Activated CD8-positive, alpha-beta memory T cell treated with anti-CD3 and anti-CD28 coated beads for 4 hours (primary cell): ENCODE measurements around the gene DUSP28.
A peak's percentile ranks its signal among the peaks of the same experiment; 100 is the strongest.

Source experiments
- DNase-seq, 2 donors: peaks; one replicate each; pipeline ENCODE4 v3.0.0-alpha.2; 2020; ENCODE audit warnings: low read depth in 2 of 2

Gene DUSP28

GRCh38 chr2:240573071-240573515, 12.9 kb downstream of the DUSP28 start:
- no peak for DNase-seq

GRCh38 chr2:240573516-240574385, 13.6 kb downstream of the DUSP28 start:
- DNase-seq = no peak

- no peak for DNase-seq
These were observed 14.4 kb downstream of the DUSP28 start for GRCh38 chr2:240574386-240575100.

GRCh38 chr2:240575101-240575965, 15.2 kb downstream of the DUSP28 start:
- DNase-seq = no peak

- no peak for DNase-seq
These were observed 15.9 kb downstream of the DUSP28 start for GRCh38 chr2:240576036-240576435.

- no peak for DNase-seq
These were observed 16.5 kb downstream of the DUSP28 start for GRCh38 chr2:240576436-240577205.

GRCh38 chr2:240577281-240578109, 17.3 kb downstream of the DUSP28 start:
- no peak for DNase-seq

GRCh38 chr2:240578110-240578450, 17.9 kb downstream of the DUSP28 start:
- no peak for DNase-seq

GRCh38 chr2:240578488-240578887, 18.3 kb downstream of the DUSP28 start:
- DNase-seq = no peak

- DNase-seq = no peak
These were observed 19.1 kb downstream of the DUSP28 start for GRCh38 chr2:240579071-240579762.

- peak in 1 of 2 donors; percentile 48 for DNase-seq
These were observed 19.8 kb downstream of the DUSP28 start for GRCh38 chr2:240579771-240580614.

GRCh38 chr2:240581811-240582210, 21.7 kb downstream of the DUSP28 start:
- no peak for DNase-seq

GRCh38 chr2:240582781-240583180, 22.6 kb downstream of the DUSP28 start:
- no peak for DNase-seq

GRCh38 chr2:240583774-240584173, 23.6 kb downstream of the DUSP28 start:
- DNase-seq = no peak

- DNase-seq = no peak
These were observed 24.4 kb downstream of the DUSP28 start for GRCh38 chr2:240584486-240585031.

- no peak for DNase-seq
These were observed 24.9 kb downstream of the DUSP28 start for GRCh38 chr2:240585101-240585500.

- DNase-seq = no peak
These were observed 25.6 kb downstream of the DUSP28 start for GRCh38 chr2:240585681-240586197.

GRCh38 chr2:240586198-240586918, 26.2 kb downstream of the DUSP28 start, which contains the start of gene CAPN10:
CAPN10 (plus strand) TSS chr2:240586734; CDS start chr2:240586912, 178 bp downstream.
- DNase-seq = peak; percentile 94 to 95
